Mesodermal cell (in vitro differentiated cells): ENCODE results near the gene KLHL42. TPM values are rescaled to one million over a fixed set of nuclear protein-coding genes. Genes with fewer than 3 reads are reported as not detected.
A peak's percentile ranks its signal among the peaks of the same experiment; 100 is the strongest.
"Not testable (repeated sequence)": the region's sequence is repeated elsewhere in the genome, so short reads cannot be mapped to it uniquely, and the experiment has no call there.

Experiments used
- H3K27ac ChIP-seq: 2 replicates; pipeline ENCODE4 v1.7.0; 2013; ENCODE audit warnings: mild to moderate bottlenecking, low read depth, low read length, moderate library complexity; ENCODE audit not compliant: severe bottlenecking
- H3K36me3 ChIP-seq: 2 replicates; pipeline ENCODE4 v1.7.1; 2013; ENCODE audit warnings: mild to moderate bottlenecking, low read length, moderate library complexity; ENCODE audit not compliant: control insufficient read depth, insufficient read depth
- H3K4me1 ChIP-seq: one replicate; pipeline ENCODE4 v1.7.1; 2013; ENCODE audit warnings: mild to moderate bottlenecking, low read length; ENCODE audit not compliant: insufficient read depth, control insufficient read depth, poor library complexity, severe bottlenecking
- H3K4me3 ChIP-seq: 2 replicates; pipeline ENCODE4 v1.7.0; 2013; ENCODE audit warnings: low read length, control low read depth, mild to moderate bottlenecking; ENCODE audit not compliant: insufficient read depth, poor library complexity, severe bottlenecking; ENCODE audit errors: extremely low read depth
- H3K9me3 ChIP-seq: 2 replicates; pipeline ENCODE4 v1.7.1; 2013; ENCODE audit warnings: mild to moderate bottlenecking, low read length, moderate library complexity; ENCODE audit not compliant: control insufficient read depth
- WGBS, 2 experiments: methylation state at CpG; one replicate each; pipeline ENCODE4 v1.1.5; 2013; ENCODE audit warnings: missing lambda C conversion rate in 2 of 2; ENCODE audit not compliant: insufficient coverage in 2 of 2; 5-methylcytosine and 5-hydroxymethylcytosine counted together
- polyA plus RNA-seq, 2 experiments: library from polyadenylated mRNA; stranded (reverse); fragments of 50-300 nt; gene quantifications; one replicate each; pipeline ENCODE4 v1.2.3, GENCODE V29; 2013

Gene KLHL42, protein sequence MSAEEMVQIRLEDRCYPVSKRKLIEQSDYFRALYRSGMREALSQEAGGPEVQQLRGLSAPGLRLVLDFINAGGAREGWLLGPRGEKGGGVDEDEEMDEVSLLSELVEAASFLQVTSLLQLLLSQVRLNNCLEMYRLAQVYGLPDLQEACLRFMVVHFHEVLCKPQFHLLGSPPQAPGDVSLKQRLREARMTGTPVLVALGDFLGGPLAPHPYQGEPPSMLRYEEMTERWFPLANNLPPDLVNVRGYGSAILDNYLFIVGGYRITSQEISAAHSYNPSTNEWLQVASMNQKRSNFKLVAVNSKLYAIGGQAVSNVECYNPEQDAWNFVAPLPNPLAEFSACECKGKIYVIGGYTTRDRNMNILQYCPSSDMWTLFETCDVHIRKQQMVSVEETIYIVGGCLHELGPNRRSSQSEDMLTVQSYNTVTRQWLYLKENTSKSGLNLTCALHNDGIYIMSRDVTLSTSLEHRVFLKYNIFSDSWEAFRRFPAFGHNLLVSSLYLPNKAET
- polyA plus RNA-seq (2013, experiment 1 of 2): 18.7 TPM
- 13.2 TPM for polyA plus RNA-seq (2013, experiment 2 of 2)

DNA sequence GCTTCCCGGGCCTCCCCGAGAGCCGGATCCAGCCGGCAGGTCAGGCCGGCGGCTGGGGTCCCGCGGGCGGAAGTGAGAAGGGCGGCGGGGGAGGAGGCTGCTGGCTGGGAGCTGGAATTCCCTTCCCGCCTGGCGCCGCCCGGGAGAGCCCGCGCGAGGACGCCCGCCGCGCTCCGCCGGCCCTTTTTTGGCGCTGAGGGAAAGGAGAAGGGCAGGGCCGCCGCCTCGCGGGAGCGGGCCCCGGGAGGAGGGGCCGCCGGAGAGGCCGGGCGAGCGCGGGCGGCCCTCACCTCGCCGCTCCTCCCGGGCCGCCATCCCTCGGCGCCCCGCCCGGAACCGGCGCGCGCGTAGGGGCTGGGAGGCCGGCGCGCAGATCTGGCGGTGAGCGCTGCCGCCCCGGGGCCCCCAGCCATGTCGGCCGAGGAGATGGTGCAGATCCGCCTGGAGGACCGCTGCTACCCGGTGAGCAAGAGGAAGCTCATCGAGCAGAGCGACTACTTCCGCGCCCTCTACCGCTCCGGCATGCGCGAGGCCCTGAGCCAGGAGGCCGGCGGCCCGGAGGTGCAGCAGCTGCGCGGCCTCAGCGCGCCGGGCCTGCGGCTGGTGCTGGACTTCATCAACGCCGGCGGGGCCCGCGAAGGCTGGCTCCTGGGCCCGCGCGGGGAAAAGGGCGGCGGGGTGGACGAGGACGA is at the start of gene KLHL42, which contains the start of gene MANSC4:
KLHL42 (plus strand) TSS at position 314 of the 692 bp plus-strand sequence; CDS start at position 412, 98 bp downstream.
MANSC4 (minus strand) TSS at position 317 of the 692 bp plus-strand sequence. CDS start 8,960 bp downstream, outside the sequence.
- Histone ChIP-seq H3K27ac (peak within 1 kb of the TSS; percentile 85), H3K4me3 (peak within 1 kb of the TSS; percentile 64), H3K9me3 (no peaks in the 10 kb centered on the region), H3K36me3 (peaks cover 10% of the 10 kb centered on the region), H3K4me1 (peaks cover 20% of the 10 kb centered on the region)
- 0 to 1% methylated on average over 74 to 79 of the region's 92 CpGs for WGBS, 2 experiments

DNA sequence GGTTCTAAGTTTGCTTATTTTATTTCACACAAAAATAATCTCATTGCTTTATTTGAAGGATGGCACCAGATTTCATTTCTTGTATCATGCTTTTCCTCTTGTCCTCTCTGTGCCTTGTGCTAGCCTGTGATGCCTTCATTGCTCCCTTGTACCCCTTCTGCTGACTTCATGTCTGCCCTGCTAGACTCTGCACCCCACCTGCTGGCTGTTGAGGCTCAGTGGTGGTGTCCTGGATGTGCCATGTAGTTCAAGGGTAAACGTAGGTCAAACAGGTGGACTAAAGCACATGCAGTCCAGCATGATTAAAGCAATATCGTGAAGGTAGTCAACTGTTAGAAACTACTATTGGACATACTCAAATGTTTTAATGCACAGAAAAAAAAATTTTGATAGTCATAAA is 47.8 kb upstream of the KLHL42 start:
- H3K27ac ChIP-seq: no peak overlapping the region
- no CpG with 5 or more reads among the region's 2 CpGs for WGBS, 2 experiments
- no peaks in the 10 kb centered on the region for H3K4me1 ChIP-seq
- peaks cover 45% of the 10 kb centered on the region for H3K36me3 ChIP-seq
- no peak overlapping the region for H3K4me3 ChIP-seq
- no peaks in the 10 kb centered on the region for H3K9me3 ChIP-seq

DNA sequence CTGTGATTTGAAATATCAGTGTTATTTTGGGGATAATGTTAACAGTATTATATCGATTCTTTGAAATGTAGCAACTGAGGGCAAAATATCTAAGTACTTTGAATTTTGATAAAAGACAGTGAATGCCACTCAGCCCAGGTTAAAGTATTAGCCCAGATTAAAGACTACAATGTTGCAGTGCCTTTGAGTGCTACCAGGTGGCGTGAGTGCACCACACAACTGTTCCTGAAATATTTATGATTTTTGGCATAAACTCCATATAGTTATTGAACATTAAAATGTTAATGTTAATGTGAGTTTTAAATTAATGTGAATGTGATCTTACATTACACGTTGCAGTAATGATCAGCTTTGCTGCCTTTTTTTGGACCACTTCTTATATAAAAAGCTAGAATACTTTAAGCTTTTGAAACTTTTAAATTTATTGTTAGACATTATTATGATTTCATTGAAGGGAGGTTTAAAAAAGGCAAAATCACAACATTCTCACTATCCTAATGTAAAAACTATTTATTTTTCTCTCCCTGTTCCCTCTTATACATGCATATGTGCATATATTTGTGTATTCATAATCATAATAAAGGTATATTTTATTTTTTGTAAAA is 46.9 kb upstream of the KLHL42 start:
- Histone ChIP-seq H3K9me3 (no peaks in the 10 kb centered on the region), H3K36me3 (peaks cover 38% of the 10 kb centered on the region), H3K4me3 (no peak overlapping the region), H3K27ac (no peak overlapping the region), H3K4me1 (no peaks in the 10 kb centered on the region)
- no CpG with 5 or more reads among the region's 3 CpGs for WGBS, 2 experiments

DNA sequence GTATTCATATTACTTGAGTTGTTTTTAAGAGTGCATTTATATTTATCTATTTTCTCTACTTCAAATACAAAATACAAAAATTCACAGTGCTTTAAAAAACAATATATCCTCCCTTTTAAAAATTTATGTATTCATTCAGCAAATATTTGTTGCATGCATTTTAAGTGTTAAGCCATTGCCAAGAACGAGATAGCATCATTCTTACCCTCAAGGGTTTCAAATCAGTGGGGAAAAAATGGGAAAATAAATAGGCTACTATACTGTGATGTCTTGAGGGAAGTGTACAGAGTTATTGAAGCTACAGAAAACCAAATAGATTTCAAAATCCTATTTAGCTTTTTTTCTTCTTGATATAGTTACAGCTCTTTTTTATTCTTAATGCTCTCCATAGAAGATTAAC is 46.2 kb upstream of the KLHL42 start:
- peaks cover 40% of the 10 kb centered on the region for H3K36me3 ChIP-seq
- no peak overlapping the region for H3K4me3 ChIP-seq
- no peaks in the 10 kb centered on the region for H3K4me1 ChIP-seq
- H3K9me3 ChIP-seq: no peaks in the 10 kb centered on the region
- H3K27ac ChIP-seq: no peak overlapping the region
- WGBS, 2 experiments: no CpG with 5 or more reads among the region's 1 CpG

DNA sequence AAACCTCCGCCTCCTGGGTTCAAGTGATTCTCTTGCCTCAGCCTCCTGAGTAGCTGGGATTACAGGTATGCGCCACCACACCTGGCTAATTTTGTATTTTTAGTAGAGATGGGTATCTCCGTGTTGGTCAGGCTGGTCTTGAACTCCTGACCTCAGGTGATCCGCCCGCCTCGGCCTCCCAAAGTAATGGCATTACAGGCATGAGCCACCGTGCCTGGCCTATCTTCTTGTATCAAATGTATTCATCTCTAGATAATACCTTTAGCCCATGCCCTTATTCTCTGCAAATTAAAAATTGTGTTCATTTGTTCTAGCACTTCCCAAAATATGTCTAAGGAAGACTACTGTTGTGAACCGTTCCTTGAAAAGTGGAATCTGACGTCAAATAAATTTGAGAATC is 45.7 kb upstream of the KLHL42 start:
- 100% methylated on average over 2 to 4 of the region's 9 CpGs for WGBS, 2 experiments
- not testable (repeated sequence) for H3K4me3 ChIP-seq, H3K9me3 ChIP-seq, H3K27ac ChIP-seq, H3K4me1 ChIP-seq
- H3K36me3 ChIP-seq: peaks cover 46% of the 10 kb centered on the region

DNA sequence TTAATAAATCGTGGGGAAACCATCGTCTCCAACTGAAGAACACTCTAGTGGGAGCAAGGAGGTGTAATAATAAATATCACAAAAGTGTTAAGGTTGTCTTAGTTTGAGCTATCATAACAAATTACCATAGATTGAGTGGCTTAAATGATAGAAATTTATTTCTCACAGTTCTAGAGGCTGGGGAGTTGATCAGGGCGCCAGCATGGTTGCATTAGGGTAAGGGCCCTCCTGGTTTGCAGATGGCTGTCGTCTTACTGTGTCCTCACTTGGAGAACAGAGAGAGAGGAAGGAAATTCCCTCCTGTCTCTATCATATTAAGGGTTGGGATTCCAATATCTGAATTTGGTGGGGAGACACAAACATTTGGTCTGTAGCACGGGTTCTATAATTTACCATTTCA is 36.4 kb upstream of the KLHL42 start:
- 80 to 100% methylated on average over 1 to 2 of the region's 5 CpGs for WGBS, 2 experiments
- Histone ChIP-seq H3K27ac (no peak overlapping the region), H3K4me3 (no peak overlapping the region), H3K4me1 (no peaks in the 10 kb centered on the region), H3K36me3 (peaks cover 57% of the 10 kb centered on the region), H3K9me3 (no peaks in the 10 kb centered on the region)

DNA sequence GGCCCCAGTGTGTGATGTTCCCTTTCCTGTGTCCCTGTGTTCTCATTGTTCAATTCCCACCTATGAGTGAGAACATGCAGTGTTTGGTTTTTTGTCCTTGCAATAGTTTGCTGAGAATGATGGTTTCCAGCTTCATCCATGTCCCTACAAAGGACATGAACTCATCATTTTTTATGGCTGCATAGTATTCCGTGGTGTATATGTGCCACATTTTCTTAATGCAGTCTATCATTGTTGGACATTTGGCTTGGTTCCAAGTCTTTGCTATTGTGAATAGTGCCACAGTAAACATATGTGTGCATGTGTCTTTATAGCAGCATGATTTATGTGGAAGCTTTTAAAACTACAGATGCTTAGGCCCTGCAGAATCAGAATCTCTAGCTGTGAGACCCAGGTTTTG is 34.3 kb upstream of the KLHL42 start:
- H3K27ac ChIP-seq, H3K4me1 ChIP-seq, H3K9me3 ChIP-seq, H3K4me3 ChIP-seq: not testable (repeated sequence)
- no CpG with 5 or more reads among the region's 1 CpG for WGBS, 2 experiments
- H3K36me3 ChIP-seq: peaks cover 44% of the 10 kb centered on the region

DNA sequence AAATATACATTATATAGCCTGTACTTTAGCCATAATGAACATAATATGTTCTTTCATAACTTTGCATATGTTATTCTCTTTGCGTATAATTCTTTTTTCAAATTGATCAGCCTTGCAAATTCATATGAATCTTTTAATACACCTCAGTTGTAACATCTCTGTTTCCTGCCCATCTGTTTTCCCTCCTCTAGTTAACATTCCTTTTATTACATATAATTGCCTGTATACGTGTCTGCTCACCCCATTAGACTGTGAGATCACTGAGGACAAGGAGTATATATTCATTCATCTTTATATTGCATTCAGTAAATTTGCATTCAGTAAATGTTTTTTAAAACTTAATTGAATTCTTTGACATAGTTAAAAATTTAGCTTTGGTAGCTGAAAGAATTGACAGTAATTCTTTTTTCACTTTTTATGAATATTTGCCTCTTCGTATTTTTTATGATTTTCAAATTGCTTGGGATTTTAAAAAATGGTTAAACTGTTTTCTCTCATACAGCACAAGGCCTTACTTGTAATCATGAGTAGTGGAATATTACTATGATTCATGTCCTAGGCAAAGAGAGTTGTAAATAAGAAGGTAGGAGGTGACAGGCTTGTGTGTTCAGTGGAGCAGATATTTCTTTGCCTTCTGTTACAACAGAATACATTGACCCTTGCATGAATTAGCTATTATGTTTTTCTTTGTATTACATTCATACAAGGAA is 32.8 kb upstream of the KLHL42 start:
- no peak overlapping the region for H3K4me3 ChIP-seq
- 100% methylated on average over 1 of the region's 3 CpGs for WGBS, 2 experiments
- H3K27ac ChIP-seq: no peak overlapping the region

DNA sequence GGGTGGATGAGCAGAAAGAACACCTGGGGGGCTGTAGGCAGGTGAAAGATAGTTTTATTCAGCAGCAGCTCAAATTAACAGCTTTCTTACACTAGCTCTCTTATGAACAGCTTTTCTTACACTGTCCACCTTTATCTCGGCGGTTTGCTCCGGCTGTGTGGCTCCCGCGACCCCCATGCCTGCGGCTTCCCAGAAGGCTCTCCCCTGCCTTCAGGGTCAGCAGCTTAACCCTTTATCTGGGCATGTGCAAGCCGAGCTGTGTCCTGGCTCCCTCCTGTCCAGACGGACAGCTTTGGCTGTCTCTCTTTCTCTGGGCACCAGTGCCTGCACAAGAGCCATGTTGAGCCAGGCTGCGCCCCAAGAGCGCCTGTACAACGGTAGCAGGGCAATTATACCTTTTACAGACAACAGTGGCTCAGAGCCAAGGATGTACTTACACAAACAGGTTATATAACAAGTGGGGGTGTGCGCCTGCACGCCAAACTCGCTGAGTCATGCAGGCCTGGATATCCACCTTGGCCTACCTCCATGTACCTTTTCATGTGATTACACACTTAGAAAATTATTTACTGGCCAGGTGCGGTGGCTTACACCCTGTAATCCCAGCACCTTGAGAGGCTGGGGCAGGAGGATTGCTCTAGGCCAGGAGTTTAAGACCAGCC is 28.5 kb upstream of the KLHL42 start:
- H3K4me3 ChIP-seq: no peak overlapping the region
- H3K27ac ChIP-seq: no peak overlapping the region
- no peaks in the 10 kb centered on the region for H3K9me3 ChIP-seq
- peaks cover 31% of the 10 kb centered on the region for H3K36me3 ChIP-seq
- WGBS, 2 experiments: 90 to 95% methylated on average over 11 to 12 of the region's 15 CpGs
- H3K4me1 ChIP-seq: no peaks in the 10 kb centered on the region

More for the DNA sequence above, 32.8 kb upstream of the KLHL42 start:
- H3K36me3 ChIP-seq: peaks cover 45% of the 10 kb centered on the region
- H3K9me3 ChIP-seq: no peaks in the 10 kb centered on the region
- no peaks in the 10 kb centered on the region for H3K4me1 ChIP-seq

DNA sequence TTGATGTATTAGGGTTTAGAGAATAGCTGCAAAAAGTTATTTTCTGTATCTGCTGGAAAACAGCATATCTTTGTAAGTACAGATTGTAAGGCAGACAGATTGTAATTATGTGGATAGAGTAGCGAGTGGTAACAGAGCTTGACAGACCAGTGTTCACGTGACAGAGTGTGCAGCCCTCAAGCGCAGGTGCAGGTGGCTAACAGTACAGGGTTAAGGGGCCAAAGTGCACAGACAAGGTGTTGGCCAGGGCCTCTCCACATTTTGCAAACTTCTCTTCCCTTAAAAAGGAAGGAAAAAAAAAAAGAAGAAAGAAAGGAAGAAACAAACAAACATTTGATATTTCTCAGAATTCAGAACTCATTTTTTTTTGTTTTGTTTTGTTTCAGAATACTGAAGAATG is 25.2 kb upstream of the KLHL42 start:
- H3K36me3 ChIP-seq: peaks cover 31% of the 10 kb centered on the region
- no peaks in the 10 kb centered on the region for H3K4me1 ChIP-seq
- no peaks in the 10 kb centered on the region for H3K9me3 ChIP-seq
- H3K27ac ChIP-seq: no peak overlapping the region
- 88 to 100% methylated on average over 2 to 3 of the region's 3 CpGs for WGBS, 2 experiments
- H3K4me3 ChIP-seq: no peak overlapping the region
